H1 (cell line): Measurements from ENCODE around the gene IRF2BP2. TPM values are rescaled to one million over a fixed set of nuclear protein-coding genes. Genes with fewer than 3 reads are reported as not detected.

ENCODE experiments used
- CTCF ChIA-PET: fragments of 300-600 bp; sonication (Branson Sonifier 250); formaldehyde crosslinking; loops from one replicate; lab custom pipeline; 2021; ENCODE audit not compliant: partially characterized antibody; lab: Charles Lee
- POLR2A ChIA-PET: fragments of 300-600 bp; sonication (Branson Sonifier 250); formaldehyde crosslinking; loops from one replicate; lab custom pipeline; 2021; ENCODE audit warnings: inconsistent platforms; ENCODE audit not compliant: partially characterized antibody; lab: Charles Lee
- DNase-seq, 2 experiments: peaks; one replicate each; pipeline versions ENCODE4 v3.0.0 to v3.0.0-alpha.2; 2010 to 2022; ENCODE audit warnings: low spot score in 2 of 2, low read depth in 1 of 2, mixed read lengths in 1 of 2
- FAIRE-seq: peaks from 2 replicates; lab custom pipeline; 2011; peaks lifted over from hg19 to GRCh38; lab: Jason Lieb, UNC
- H2AFZ ChIP-seq: 2 replicates; pipeline ENCODE4 v1.8.1; 2012; ENCODE audit warnings: low read length, inconsistent platforms
- H2AK5ac ChIP-seq: 2 replicates; pipeline ENCODE4 v1.6.1; 2013; ENCODE audit warnings: low read depth, low read length
- H2BK120ac ChIP-seq: replicated peaks from 2 replicates; pipeline ENCODE3; 2013; ENCODE audit warnings: low read depth, low read length, inconsistent platforms
- H2BK12ac ChIP-seq: 2 replicates; pipeline ENCODE4 v1.6.1; 2013; ENCODE audit warnings: low read depth, low read length
- H2BK15ac ChIP-seq: 2 replicates; pipeline ENCODE4 v1.6.1; 2013; ENCODE audit warnings: low read length
- H2BK20ac ChIP-seq: 2 replicates; pipeline ENCODE4 v1.6.1; 2013; ENCODE audit warnings: low read length
- H2BK5ac ChIP-seq: 2 replicates; pipeline ENCODE4 v1.6.1; 2013; ENCODE audit warnings: low read depth, low read length
- H3K14ac ChIP-seq: 2 replicates; pipeline ENCODE4 v1.6.1; 2013; ENCODE audit warnings: inconsistent platforms; ENCODE audit not compliant: insufficient read length
- H3K18ac ChIP-seq: 2 replicates; pipeline ENCODE4 v1.6.1; 2013; ENCODE audit warnings: low read length; ENCODE audit errors: extremely low read depth
- H3K23ac ChIP-seq: 2 replicates; pipeline ENCODE4 v1.6.1; 2013; ENCODE audit warnings: inconsistent platforms; ENCODE audit not compliant: insufficient read length
- H3K23me2 ChIP-seq: 2 replicates; pipeline ENCODE4 v1.6.1; 2013; ENCODE audit warnings: low read depth, low read length
- H3K27ac ChIP-seq: 2 replicates; pipeline ENCODE4 v1.6.1; 2011; ENCODE audit warnings: low read depth, low read length, inconsistent platforms
- H3K27me3 ChIP-seq, 4 experiments: replicated peaks in 1 of 4; 1 replicate in 1 of 4; 2 replicates in 3 of 4; pipeline versions ENCODE4 v1.6.1 to v1.8.1; 2011 to 2013; ENCODE audit warnings: low read length in 3 of 4, mild to moderate bottlenecking in 3 of 4, inconsistent platforms in 2 of 4, mixed read lengths in 2 of 4, moderate library complexity in 1 of 4; ENCODE audit not compliant: control insufficient read depth in 3 of 4, insufficient read depth in 3 of 4; ENCODE audit errors: extremely low read depth in 1 of 4
- H3K36me3 ChIP-seq, 4 experiments: 2 replicates each; pipeline versions ENCODE4 v1.6.1 to v1.8.1; 2011 to 2013; ENCODE audit warnings: mild to moderate bottlenecking in 4 of 4, low read length in 3 of 4, moderate library complexity in 2 of 4, control low read depth in 1 of 4, inconsistent platforms in 1 of 4; ENCODE audit not compliant: insufficient read depth in 4 of 4, control insufficient read depth in 2 of 4
- H3K4ac ChIP-seq: replicated peaks from 2 replicates; pipeline ENCODE3; 2013; ENCODE audit warnings: low read length, low read depth, mixed read lengths, inconsistent platforms; ENCODE audit not compliant: insufficient read length
- H3K4me1 ChIP-seq, 4 experiments: replicated peaks in 1 of 4; 1 replicate in 1 of 4; 2 replicates in 3 of 4; pipeline versions ENCODE4 v1.6.1 to v1.8.1; 2011 to 2013; ENCODE audit warnings: low read length in 3 of 4, inconsistent platforms in 2 of 4, mixed read lengths in 1 of 4; ENCODE audit not compliant: insufficient read depth in 4 of 4, control insufficient read depth in 3 of 4
- H3K4me2 ChIP-seq, 2 experiments: 2 replicates each; pipeline versions ENCODE4 v1.6.1 to v1.8.1; 2011 to 2013; ENCODE audit warnings: low read depth in 2 of 2, low read length in 2 of 2, control low read depth in 1 of 2, inconsistent platforms in 1 of 2, mild to moderate bottlenecking in 1 of 2; ENCODE audit not compliant: insufficient read depth in 1 of 2
- H3K4me3 ChIP-seq, 4 experiments: fragments of 200-600, 300-600 bp in 1 of 4; sonication (generic), shearing (Covaris generic), sonication (Bioruptor Twin) in 1 of 4; 2 replicates each; pipeline versions ENCODE4 v1.5.1 to v1.8.1; 2011 to 2016; ENCODE audit warnings: low read length in 4 of 4, low read depth in 3 of 4, control low read depth in 2 of 4, inconsistent platforms in 2 of 4, mild to moderate bottlenecking in 2 of 4, mixed read lengths in 1 of 4, moderate library complexity in 1 of 4; ENCODE audit not compliant: insufficient read depth in 2 of 4; ENCODE audit errors: extremely low read depth in 1 of 4
- H3K56ac ChIP-seq: replicated peaks from 2 replicates; pipeline ENCODE3; 2013; ENCODE audit warnings: low read depth, mild to moderate bottlenecking, mixed read lengths, low read length, inconsistent platforms; ENCODE audit not compliant: insufficient read length
- H3K79me1 ChIP-seq: 2 replicates; pipeline ENCODE4 v1.6.1; 2013; ENCODE audit warnings: low read depth, low read length, control low read depth
- H3K79me2 ChIP-seq, 2 experiments: 2 replicates each; pipeline versions ENCODE4 v1.6.1 to v1.8.1; 2012 to 2013; ENCODE audit warnings: low read length in 2 of 2, mild to moderate bottlenecking in 2 of 2, inconsistent platforms in 1 of 2; ENCODE audit not compliant: insufficient read depth in 2 of 2, control insufficient read depth in 1 of 2
- H3K9ac ChIP-seq, 4 experiments: replicated peaks in 1 of 4; 1 replicate in 1 of 4; 2 replicates in 3 of 4; pipeline versions ENCODE4 v1.6.1 to v1.8.1; 2011 to 2013; ENCODE audit warnings: low read depth in 3 of 4, low read length in 3 of 4, control low read depth in 2 of 4, mild to moderate bottlenecking in 2 of 4, moderate library complexity in 2 of 4, inconsistent platforms in 1 of 4; ENCODE audit errors: extremely low read depth in 1 of 4
- H3K9me3 ChIP-seq, 2 experiments: 2 replicates each; pipeline versions ENCODE4 v1.6.1 to v1.8.1; 2012 to 2013; ENCODE audit warnings: mild to moderate bottlenecking in 2 of 2, moderate library complexity in 2 of 2, control low read depth in 1 of 2, inconsistent platforms in 1 of 2, low read depth in 1 of 2, low read length in 1 of 2, mixed read lengths in 1 of 2; ENCODE audit not compliant: insufficient read depth in 2 of 2
- H4K20me1 ChIP-seq, 2 experiments: replicated peaks in 1 of 2; 2 replicates each; pipeline versions ENCODE3 to v1.8.1; 2011 to 2013; ENCODE audit warnings: inconsistent platforms in 2 of 2, low read length in 2 of 2, mild to moderate bottlenecking in 1 of 2; ENCODE audit not compliant: insufficient read depth in 2 of 2, control insufficient read depth in 1 of 2
- H4K5ac ChIP-seq: 2 replicates; pipeline ENCODE4 v1.6.1; 2013; ENCODE audit warnings: low read length, low read depth, mixed read lengths, inconsistent platforms; ENCODE audit not compliant: insufficient read length
- H4K8ac ChIP-seq: 2 replicates; pipeline ENCODE4 v1.8.0; 2013; ENCODE audit warnings: mild to moderate bottlenecking, moderate library complexity, low read length, inconsistent platforms; ENCODE audit not compliant: insufficient read depth; ENCODE audit errors: extremely low read depth
- H4K91ac ChIP-seq: replicated peaks from 2 replicates; pipeline ENCODE3; 2013; ENCODE audit warnings: low read length, mixed read lengths, inconsistent platforms; ENCODE audit not compliant: insufficient read length
- BACH1 ChIP-seq: IDR thresholded peaks from 2 replicates; pipeline ENCODE4 v1.6.1; 2012; ENCODE audit warnings: low read length, improper control_type of control experiment
- BCL11A ChIP-seq, 2 experiments: IDR thresholded peaks; one replicate each; pipeline ENCODE4 v1.6.1; 2011; ENCODE audit warnings: low read depth in 2 of 2, low read length in 2 of 2, mild to moderate bottlenecking in 2 of 2
- CEBPB ChIP-seq: IDR thresholded peaks from 2 replicates; pipeline ENCODE4 v1.6.1; 2012; ENCODE audit warnings: low read depth, low read length
- CHD2 ChIP-seq: IDR thresholded peaks from 2 replicates; pipeline ENCODE4 v1.6.1; 2012; ENCODE audit warnings: low read length, improper control_type of control experiment
- CREB1 ChIP-seq: IDR thresholded peaks from 2 replicates; pipeline ENCODE4 v1.6.1; 2012; ENCODE audit warnings: inconsistent platforms
- HDAC6 ChIP-seq: IDR thresholded peaks from one replicate; pipeline ENCODE4 v1.7.1; 2012; ENCODE audit warnings: low read depth, mild to moderate bottlenecking, inconsistent platforms, low read length, moderate library complexity
- KDM4A ChIP-seq: IDR thresholded peaks from one replicate; pipeline ENCODE4 v1.7.1; 2012; ENCODE audit warnings: low read depth, mild to moderate bottlenecking, moderate library complexity, low read length, inconsistent platforms; ENCODE audit not compliant: severe bottlenecking
- KDM5A ChIP-seq: fragments of 200-600 bp; IDR thresholded peaks from 2 replicates; pipeline ENCODE4 v1.7.1; 2012; ENCODE audit warnings: mild to moderate bottlenecking, low read length, inconsistent platforms, mixed read lengths
- RBBP5 ChIP-seq: IDR thresholded peaks from 2 replicates; pipeline ENCODE4 v1.7.1; 2012; ENCODE audit warnings: low read depth, mild to moderate bottlenecking, inconsistent platforms, low read length, moderate library complexity, borderline replicate concordance
- SUZ12 ChIP-seq: fragments of 200-600 bp; sonication (generic); IDR thresholded peaks from 2 replicates; pipeline ENCODE4 v1.6.1; 2012; ENCODE audit warnings: mild to moderate bottlenecking, inconsistent platforms, low read length, moderate library complexity, mixed read lengths
- TCF12 ChIP-seq: IDR thresholded peaks from 2 replicates; pipeline ENCODE4 v1.6.1; 2011; ENCODE audit warnings: low read depth, mild to moderate bottlenecking, low read length
- WGBS, 2 experiments: shearing (Covaris generic) in 1 of 2; methylation state at CpG; one replicate each; pipeline versions ENCODE4 v1.1.6 to v1.1.7; 2013 to 2015; ENCODE audit warnings: low lambda C conversion rate in 2 of 2, mixed read lengths in 2 of 2, inconsistent platforms in 1 of 2, low coverage in 1 of 2, missing lambda C conversion rate in 1 of 2; ENCODE audit not compliant: insufficient replicate concordance in 2 of 2, insufficient coverage in 1 of 2, insufficient read length in 1 of 2; ENCODE audit errors: extremely low coverage in 1 of 2, missing lambda C conversion rate in 1 of 2; 5-methylcytosine and 5-hydroxymethylcytosine counted together
- polyA plus RNA-seq, 7 experiments: library from polyadenylated mRNA; depleted of rRNA in 3 of 7; stranded (reverse) in 5 of 7; unstranded in 2 of 7; fragments of >200 nt in 5 of 7; fragments of 200-250 nt in 2 of 7; gene quantifications; 1 replicate in 5 of 7; 2 replicates in 1 of 7; 4 replicates in 1 of 7; pipeline versions ENCODE4 v1.2.1 to v1.2.3, GENCODE V29; 2011 to 2013; ENCODE audit warnings: missing spikeins in 2 of 7, mixed read lengths in 2 of 7
- total RNA-seq: library from RNA; stranded (reverse); fragmentation: NEBNext Ultra II Directional; extraction: Animal tissue kit (Norgen Biotek cat#: 25700); gene quantifications from 2 replicates; pipeline ENCODE4 v1.2.1, GENCODE V29; 2021
- TF ChIP-seq, protein P1 (sequence below): IDR thresholded peaks from 2 replicates; pipeline ENCODE4 v1.6.1; 2011; ENCODE audit warnings: low read depth, mild to moderate bottlenecking, low read length; ENCODE audit not compliant: insufficient read depth
- TF ChIP-seq, protein P2 (sequence below): IDR thresholded peaks from 2 replicates; pipeline ENCODE4 v1.6.1; 2011; ENCODE audit warnings: low read length, improper control_type of control experiment

The IRF2BP2 gene
- total and polyA plus RNA-seq, 2 of the 8 experiments (the other 6 are each of a cell fraction or from before 2014, with no cell fraction given), result 24.9 to 67.5 TPM

DNA sequence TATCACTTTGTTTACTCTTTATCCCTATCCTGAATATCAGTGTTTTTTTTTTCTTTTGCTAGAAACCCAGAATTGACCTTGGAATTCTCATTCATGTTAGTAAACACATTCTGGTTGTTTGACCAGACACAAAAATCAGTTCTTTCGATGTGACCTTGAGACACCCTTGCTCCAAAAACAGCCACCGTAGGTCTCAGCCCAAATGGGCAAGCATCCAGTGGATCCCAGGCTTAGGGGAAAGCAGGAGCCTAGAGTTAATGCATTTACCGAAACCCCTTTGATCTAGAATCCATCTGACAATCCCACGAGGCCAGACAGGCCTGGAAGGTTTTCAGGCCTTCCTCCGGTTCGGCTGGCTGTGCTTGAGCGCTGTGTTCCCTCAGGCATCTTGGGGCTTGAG lies 47.6 kb downstream of the IRF2BP2 start:
- FAIRE-seq (no peak), DNase-seq (no peak)
- TF ChIP-seq RBBP5 (no peak), TCF12 (no peak), SUZ12 (no peak), KDM5A (no peak), HDAC6 (no peak), CEBPB (no peak), BACH1 (no peak), KDM4A (no peak), BCL11A (IDR thresholded peaks at IDR 0.05; ENCODE audit: low read depth in 2 of 2, low read length in 2 of 2) (no peak), CREB1 (no peak), CHD2 (no peak)
- TF ChIP-seq, protein P1, sequence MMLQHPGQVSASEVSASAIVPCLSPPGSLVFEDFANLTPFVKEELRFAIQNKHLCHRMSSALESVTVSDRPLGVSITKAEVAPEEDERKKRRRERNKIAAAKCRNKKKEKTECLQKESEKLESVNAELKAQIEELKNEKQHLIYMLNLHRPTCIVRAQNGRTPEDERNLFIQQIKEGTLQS, result no peak
- TF ChIP-seq, protein P2, sequence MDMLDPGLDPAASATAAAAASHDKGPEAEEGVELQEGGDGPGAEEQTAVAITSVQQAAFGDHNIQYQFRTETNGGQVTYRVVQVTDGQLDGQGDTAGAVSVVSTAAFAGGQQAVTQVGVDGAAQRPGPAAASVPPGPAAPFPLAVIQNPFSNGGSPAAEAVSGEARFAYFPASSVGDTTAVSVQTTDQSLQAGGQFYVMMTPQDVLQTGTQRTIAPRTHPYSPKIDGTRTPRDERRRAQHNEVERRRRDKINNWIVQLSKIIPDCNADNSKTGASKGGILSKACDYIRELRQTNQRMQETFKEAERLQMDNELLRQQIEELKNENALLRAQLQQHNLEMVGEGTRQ, result no peak
- no peak overlapping the region for H2BK15ac ChIP-seq
- no peak overlapping the region for H3K4me2 ChIP-seq
- POLR2A ChIA-PET, result no interaction called here
- H3K4ac ChIP-seq, result no peak overlapping the region
- H3K36me3 ChIP-seq, result no peaks in the 10 kb centered on the region
- no peak overlapping the region for H4K8ac ChIP-seq
- H3K23me2 ChIP-seq, result no peaks in the 10 kb centered on the region
- no peaks in the 10 kb centered on the region for H3K4me1 ChIP-seq
- H3K9ac ChIP-seq, result no peak overlapping the region
- H3K27me3 ChIP-seq, result no peaks in the 10 kb centered on the region
- no peaks in the 10 kb centered on the region for H3K79me1 ChIP-seq
- no peak overlapping the region for H3K27ac ChIP-seq
- H3K79me2 ChIP-seq, result no peaks in the 10 kb centered on the region
- H2BK12ac ChIP-seq, result no peak overlapping the region
- no peak overlapping the region for H4K91ac ChIP-seq
- H2BK120ac ChIP-seq, result no peak overlapping the region
- CTCF ChIA-PET, result interaction anchor here (0.6 kb wide), 1 partner anchor 319 kb away, joined by 3 read pairs; no protein-coding TSS in a partner anchor
- H3K23ac ChIP-seq, result no peak overlapping the region
- H2BK20ac ChIP-seq, result no peak overlapping the region
- no peak overlapping the region for H3K14ac ChIP-seq
- no peak overlapping the region for H3K4me3 ChIP-seq
- H2BK5ac ChIP-seq, result no peak overlapping the region
- no peak overlapping the region for H4K5ac ChIP-seq
- no peak overlapping the region for H2AK5ac ChIP-seq
- 86% methylated on average over 7 of the region's 7 CpGs; no CpG with 5 or more reads in 1 of the 2 experiments for WGBS, 2 experiments
- no peak overlapping the region for H2AFZ ChIP-seq
- no peaks in the 10 kb centered on the region for H3K9me3 ChIP-seq
- H3K56ac ChIP-seq, result no peak overlapping the region
- H3K18ac ChIP-seq, result no peak overlapping the region
- no peaks in the 10 kb centered on the region for H4K20me1 ChIP-seq
